NB4 (cell line): ENCODE results near the gene SPTAN1.

Experiments
- DNase-seq: peaks from one replicate; pipeline ENCODE4 v3.0.0; 2010; ENCODE audit warnings: low read depth
- H3K4me3 ChIP-seq: one replicate; pipeline ENCODE4 v1.5.1; 2011; ENCODE audit warnings: mild to moderate bottlenecking, low read depth, low read length, moderate library complexity
- MYC ChIP-seq: IDR thresholded peaks from 2 replicates; pipeline ENCODE4 v1.6.1; 2011; ENCODE audit warnings: low read depth, low read length
- POLR2A ChIP-seq: IDR thresholded peaks from 2 replicates; pipeline ENCODE4 v1.6.1; 2011; ENCODE audit warnings: mild to moderate bottlenecking; ENCODE audit not compliant: insufficient read length; ENCODE audit errors: extremely low read depth
- TF ChIP-seq, protein P1 (sequence below): IDR thresholded peaks from 2 replicates; pipeline ENCODE4 v1.6.1; 2011; ENCODE audit warnings: low read depth, low read length
- TF ChIP-seq, protein P2 (sequence below): IDR thresholded peaks from one replicate; pipeline ENCODE4 v1.5.1; 2012; ENCODE audit warnings: low read depth, low read length

SPTAN1 gene

DNA sequence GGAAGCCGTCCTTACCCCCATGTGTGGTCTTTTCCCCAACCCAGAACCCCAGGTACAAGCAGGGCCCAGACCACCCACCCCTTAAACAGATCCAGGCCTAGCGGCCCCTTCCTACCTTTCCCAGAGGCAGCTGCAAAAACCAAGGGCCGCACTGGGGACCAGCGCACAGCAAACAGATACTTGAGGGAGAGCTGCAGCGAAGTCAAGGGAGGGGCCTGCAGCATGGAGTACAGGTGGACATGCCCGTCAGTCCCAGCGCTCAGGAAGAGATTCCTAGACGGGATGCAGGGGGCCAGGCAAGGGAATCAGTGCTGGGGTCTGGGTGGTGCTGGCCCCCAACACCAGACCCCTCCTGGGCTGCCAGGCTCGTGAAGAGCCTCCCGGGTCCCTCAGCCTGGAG lies 81.7 kb downstream of the SPTAN1 start:
- TF ChIP-seq, protein P1, sequence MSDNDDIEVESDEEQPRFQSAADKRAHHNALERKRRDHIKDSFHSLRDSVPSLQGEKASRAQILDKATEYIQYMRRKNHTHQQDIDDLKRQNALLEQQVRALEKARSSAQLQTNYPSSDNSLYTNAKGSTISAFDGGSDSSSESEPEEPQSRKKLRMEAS, result no peak
- no peak for TF ChIP-seq MYC
- TF ChIP-seq, protein P2, sequence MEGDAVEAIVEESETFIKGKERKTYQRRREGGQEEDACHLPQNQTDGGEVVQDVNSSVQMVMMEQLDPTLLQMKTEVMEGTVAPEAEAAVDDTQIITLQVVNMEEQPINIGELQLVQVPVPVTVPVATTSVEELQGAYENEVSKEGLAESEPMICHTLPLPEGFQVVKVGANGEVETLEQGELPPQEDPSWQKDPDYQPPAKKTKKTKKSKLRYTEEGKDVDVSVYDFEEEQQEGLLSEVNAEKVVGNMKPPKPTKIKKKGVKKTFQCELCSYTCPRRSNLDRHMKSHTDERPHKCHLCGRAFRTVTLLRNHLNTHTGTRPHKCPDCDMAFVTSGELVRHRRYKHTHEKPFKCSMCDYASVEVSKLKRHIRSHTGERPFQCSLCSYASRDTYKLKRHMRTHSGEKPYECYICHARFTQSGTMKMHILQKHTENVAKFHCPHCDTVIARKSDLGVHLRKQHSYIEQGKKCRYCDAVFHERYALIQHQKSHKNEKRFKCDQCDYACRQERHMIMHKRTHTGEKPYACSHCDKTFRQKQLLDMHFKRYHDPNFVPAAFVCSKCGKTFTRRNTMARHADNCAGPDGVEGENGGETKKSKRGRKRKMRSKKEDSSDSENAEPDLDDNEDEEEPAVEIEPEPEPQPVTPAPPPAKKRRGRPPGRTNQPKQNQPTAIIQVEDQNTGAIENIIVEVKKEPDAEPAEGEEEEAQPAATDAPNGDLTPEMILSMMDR, result no peak
- no peak for TF ChIP-seq POLR2A
- DNase-seq, result no peak
- no peak overlapping the region for H3K4me3 ChIP-seq

DNA sequence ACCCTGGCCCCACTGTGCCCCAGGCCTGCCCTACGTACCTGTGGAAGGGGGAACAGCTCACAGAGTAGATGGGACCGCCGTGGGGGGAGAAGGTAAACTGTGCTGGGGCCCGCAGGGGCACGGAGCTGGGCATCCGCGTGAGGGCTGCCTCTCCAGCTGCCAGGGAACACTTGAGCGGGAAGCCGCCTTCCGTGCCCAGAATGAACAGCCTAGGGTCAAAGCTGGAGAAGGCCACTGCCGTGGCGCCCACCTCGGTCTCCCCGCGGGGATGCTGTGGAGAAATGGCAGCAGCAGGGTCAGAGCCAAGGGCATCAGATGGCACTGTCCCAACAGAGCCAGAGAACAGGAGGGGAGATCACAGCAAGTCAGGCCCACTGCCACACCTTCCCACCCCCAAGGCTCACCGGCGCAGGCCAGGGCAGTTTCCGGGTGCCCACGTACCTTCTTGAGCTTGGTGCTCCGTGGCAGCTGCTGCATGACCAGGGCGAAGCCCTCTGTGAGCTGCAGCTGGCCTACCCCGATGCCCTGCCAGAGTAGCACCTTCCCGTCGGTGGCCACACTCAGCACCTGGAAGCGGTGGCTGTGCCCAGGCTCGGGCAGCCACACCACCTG lies 82.4 kb downstream of the SPTAN1 start:
- H3K4me3 ChIP-seq, result no peak overlapping the region

DNA sequence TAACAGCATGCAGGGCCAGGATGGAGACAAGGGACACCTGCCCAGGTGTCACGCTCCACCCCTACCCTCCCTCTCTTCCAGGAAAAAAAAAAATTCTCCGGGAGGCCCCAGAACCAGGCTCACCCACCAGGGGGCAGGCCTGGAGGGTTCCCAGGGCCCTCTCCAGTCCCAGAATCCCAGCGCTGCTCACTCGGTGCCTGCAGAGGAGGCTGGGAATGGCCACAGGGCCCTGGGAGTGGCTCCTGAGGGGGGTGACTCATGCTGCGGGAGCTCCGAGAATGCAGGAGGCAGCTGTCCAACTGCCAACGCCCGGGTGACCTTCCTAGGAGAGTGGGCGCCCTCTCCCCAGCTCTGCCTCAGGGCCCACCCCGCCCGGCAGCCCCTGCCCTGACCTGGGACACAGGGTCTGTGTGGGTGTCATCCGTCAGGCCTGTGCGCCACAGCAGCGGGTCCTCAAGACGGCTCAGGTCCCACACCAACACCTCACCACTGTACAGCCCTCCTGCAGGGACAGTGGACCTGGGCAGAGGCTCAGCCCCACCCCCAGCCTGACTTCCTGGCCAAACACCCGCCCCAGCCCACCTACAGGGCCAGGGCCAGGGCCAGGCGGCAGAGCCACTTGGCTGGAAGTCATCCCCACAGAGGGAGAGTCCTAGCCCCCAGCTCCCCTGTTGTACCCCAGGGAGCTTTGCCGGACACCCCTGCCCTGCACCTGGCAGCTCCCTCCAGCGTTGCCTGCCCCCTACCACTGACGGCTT lies 83.1 kb downstream of the SPTAN1 start:
- no peak overlapping the region for H3K4me3 ChIP-seq
- no peak for DNase-seq
- TF ChIP-seq, protein P2, result peak; percentile 24
- no peak for TF ChIP-seq POLR2A

More for the DNA sequence above, 82.4 kb downstream of the SPTAN1 start:
- no peak for DNase-seq
- TF ChIP-seq, protein P2, result no peak
- TF ChIP-seq, protein P1, result no peak
- no peak for TF ChIP-seq MYC
- TF ChIP-seq POLR2A, result no peak

DNA sequence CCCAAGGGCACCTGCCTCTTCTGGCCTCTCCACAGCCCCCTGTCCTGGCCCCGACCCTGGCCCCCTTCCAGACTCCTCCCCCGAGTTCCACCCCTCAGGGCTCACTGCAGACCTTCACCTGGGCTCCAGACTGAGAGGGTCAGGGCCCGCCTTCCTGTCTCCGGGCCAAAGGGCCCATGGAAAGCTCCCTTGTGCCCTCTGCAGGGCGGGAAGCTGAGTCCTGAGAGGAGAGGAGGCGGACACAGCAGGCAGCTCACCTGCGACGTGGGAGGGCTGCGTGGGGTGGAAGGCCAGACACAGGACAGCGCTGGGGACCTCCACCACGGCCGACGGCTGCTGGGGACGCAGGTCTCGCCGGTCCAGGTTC lies 83.6 kb downstream of the SPTAN1 start:
- DNase-seq, result no peak
- H3K4me3 ChIP-seq, result no peak overlapping the region
- TF ChIP-seq, protein P2, result no peak
- TF ChIP-seq, protein P1, result no peak

DNA sequence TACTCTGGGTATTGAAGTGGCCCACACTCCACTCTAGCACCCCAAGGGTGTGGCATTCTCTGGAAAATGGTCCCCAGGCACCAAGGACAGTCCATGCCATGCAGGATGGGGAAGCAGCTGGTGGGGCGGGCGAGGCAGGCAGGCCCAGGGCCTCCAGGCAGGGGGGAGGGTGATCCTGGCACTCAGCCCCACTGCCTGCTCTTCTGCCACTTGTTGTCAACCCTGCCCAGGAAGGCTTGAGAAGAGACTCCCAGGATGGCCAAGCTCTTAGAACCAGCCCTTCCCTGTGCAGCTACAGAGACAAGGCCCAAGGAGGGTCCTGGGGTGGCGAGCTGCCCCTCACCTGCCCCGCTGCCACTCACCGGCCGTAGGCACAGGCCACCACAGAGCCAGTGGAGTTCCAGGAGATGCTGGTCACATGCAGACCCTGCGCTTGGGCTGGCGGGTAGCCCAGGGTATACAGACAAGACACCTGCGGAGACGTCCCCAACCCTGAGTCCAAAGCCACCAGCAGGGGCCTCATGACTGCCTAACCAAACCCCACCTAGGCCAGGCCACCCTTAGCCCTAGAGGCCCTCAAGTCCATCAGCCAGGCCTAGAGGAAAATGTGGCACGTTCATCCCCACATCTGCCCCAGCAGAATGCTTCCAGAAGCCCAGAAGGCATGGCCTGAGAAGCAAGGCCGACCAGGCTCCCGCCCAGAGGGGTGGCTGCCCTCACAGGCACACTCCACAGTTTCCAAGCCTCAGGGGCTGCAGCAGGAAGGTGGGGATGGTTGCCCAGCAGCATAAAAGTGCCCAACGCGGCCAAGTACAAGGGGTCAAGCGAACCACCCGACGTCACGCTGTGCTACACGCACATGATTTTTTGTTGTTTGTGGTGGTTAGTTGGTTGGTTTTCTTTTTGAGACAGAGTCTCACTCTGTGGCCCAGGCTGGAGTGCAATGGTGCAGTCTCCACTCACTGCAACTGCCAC lies 84.5 kb downstream of the SPTAN1 start:
- H3K4me3 ChIP-seq, result no peak overlapping the region
- TF ChIP-seq MYC, result no peak
- TF ChIP-seq, protein P2, result no peak
- no peak for DNase-seq
